CD8-positive, alpha-beta memory T cell (primary cell): ENCODE measurements around the gene DOK7. TPM values are rescaled to one million over a fixed set of nuclear protein-coding genes. Genes with fewer than 3 reads are reported as not detected.

Experiments used
- CTCF ChIA-PET: fragments of 350-600 bp; sonication (Branson Sonifier 250); formaldehyde crosslinking; loops from one replicate; lab custom pipeline; 2021; ENCODE audit warnings: antibody characterized with exemption; lab: Charles Lee
- POLR2A ChIA-PET: fragments of 350-600 bp; sonication (Branson Sonifier 250); formaldehyde crosslinking; loops from one replicate; lab custom pipeline; 2021; ENCODE audit warnings: antibody characterized with exemption; lab: Charles Lee
- DNase-seq, 5 donors: peaks; one replicate each; pipeline versions ENCODE4 v3.0.0 to v3.0.0-alpha.2; 2020 to 2022; ENCODE audit warnings: mixed read lengths in 1 of 5
- H3K27ac ChIP-seq: one replicate; pipeline ENCODE4 v1.7.0; 2013; ENCODE audit warnings: low read depth, mild to moderate bottlenecking, low read length, moderate library complexity
- H3K27me3 ChIP-seq: 2 replicates; pipeline ENCODE4 v1.7.0; 2013; ENCODE audit warnings: low read length, mild to moderate bottlenecking; ENCODE audit not compliant: insufficient read depth, poor library complexity, severe bottlenecking
- H3K36me3 ChIP-seq: 2 replicates; pipeline ENCODE4 v1.7.0; 2013; ENCODE audit warnings: mild to moderate bottlenecking, low read length, moderate library complexity; ENCODE audit not compliant: insufficient read depth
- H3K4me1 ChIP-seq: 2 replicates; pipeline ENCODE4 v1.7.0; 2013; ENCODE audit warnings: mild to moderate bottlenecking, low read length, moderate library complexity; ENCODE audit not compliant: insufficient read depth
- H3K4me3 ChIP-seq: 2 replicates; pipeline ENCODE4 v1.7.0; 2013; ENCODE audit warnings: mild to moderate bottlenecking, low read length
- H3K9me3 ChIP-seq: 2 replicates; pipeline ENCODE4 v1.7.0; 2013; ENCODE audit warnings: mild to moderate bottlenecking, low read length
- H3K27ac Mint-ChIP-seq, 8 donors: one replicate each; pipeline ENCODE4 v1.8.0; 2020 to 2021; ENCODE audit warnings: mixed read lengths in 8 of 8, mild to moderate bottlenecking in 6 of 8, inconsistent platforms in 3 of 8, moderate library complexity in 3 of 8
- H3K27me3 Mint-ChIP-seq, 2 donors: one replicate each; pipeline ENCODE4 v1.8.0; 2020 to 2021; ENCODE audit warnings: mixed read lengths in 2 of 2, mild to moderate bottlenecking in 1 of 2, moderate library complexity in 1 of 2
- H3K36me3 Mint-ChIP-seq, 3 donors: one replicate each; pipeline ENCODE4 v1.8.0; 2020 to 2021; ENCODE audit warnings: mixed read lengths in 3 of 3, inconsistent platforms in 1 of 3, mild to moderate bottlenecking in 1 of 3
- H3K4me1 Mint-ChIP-seq, 3 donors: one replicate each; pipeline ENCODE4 v1.8.0; 2020 to 2021; ENCODE audit warnings: mixed read lengths in 3 of 3, inconsistent platforms in 1 of 3, mild to moderate bottlenecking in 1 of 3
- H3K4me3 Mint-ChIP-seq, 7 donors: one replicate each; pipeline ENCODE4 v1.8.0; 2020 to 2021; ENCODE audit warnings: mixed read lengths in 7 of 7, mild to moderate bottlenecking in 6 of 7, moderate library complexity in 4 of 7, inconsistent platforms in 2 of 7
- H3K9me3 Mint-ChIP-seq, 5 donors: one replicate each; pipeline ENCODE4 v1.8.0; 2020 to 2022; ENCODE audit warnings: mixed read lengths in 5 of 5, mild to moderate bottlenecking in 3 of 5, moderate library complexity in 2 of 5, inconsistent platforms in 1 of 5
- polyA plus RNA-seq: library from polyadenylated mRNA; unstranded; fragments of 300-500 nt; fragmentation: Illumina TruSeq; gene quantifications from one replicate; pipeline ENCODE4 v1.2.3, GENCODE V29; 2021
- total RNA-seq, 2 experiments: library from RNA; stranded (reverse); gene quantifications; one replicate each; pipeline ENCODE4 v1.2.3, GENCODE V29; 2021

The DOK7 gene
- total and polyA plus RNA-seq, 3 experiments from 2014 or later: not detected

DNA sequence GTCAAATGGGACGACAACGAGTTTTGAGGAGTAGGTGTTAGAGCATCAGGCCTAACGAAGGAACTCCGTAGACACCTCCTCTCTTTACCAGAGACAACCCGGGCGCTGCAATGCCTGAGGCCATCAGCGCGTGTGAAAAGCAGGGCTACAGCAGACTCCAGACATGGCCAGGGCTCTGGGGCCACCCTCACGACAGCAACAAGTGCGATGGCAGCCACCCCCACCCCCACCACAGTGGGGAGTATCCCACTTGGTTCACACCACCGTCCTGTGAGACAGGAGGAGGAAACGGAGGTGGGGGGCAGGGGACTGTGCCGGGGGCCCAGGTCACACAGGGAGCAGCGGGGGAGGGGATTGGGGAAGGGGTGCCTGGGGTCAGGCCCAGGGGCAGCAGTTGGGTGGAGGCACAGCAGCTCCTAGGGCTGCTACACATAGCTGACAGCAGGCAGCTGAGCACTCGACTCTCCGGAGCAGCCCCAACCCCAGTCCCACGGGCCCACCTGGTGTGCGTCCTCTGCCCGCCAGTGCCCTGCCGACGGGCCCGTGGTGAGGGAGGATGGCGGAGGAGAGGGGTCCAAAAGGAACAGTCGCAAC is 60.6 kb downstream of the DOK7 start:
- Mint-ChIP-seq H3K27me3 (no peaks in the 10 kb centered on the region), H3K27ac (peak overlapping the region in 1 of 8 donors; percentile 33), H3K36me3 (peaks cover 0 to 85% (median 1%) of the 10 kb centered on the region in 3 donors), H3K9me3 (no peaks in the 10 kb centered on the region), H3K4me3 (no peak overlapping the region), H3K4me1 (peaks cover 8 to 29% (median 13%) of the 10 kb centered on the region in 3 donors)
- DNase-seq: peak in 1 of 5 donors; percentile 35
- ChIA-PET CTCF (no interaction called here), POLR2A (no interaction called here)
- Histone ChIP-seq H3K27ac (no peak overlapping the region), H3K4me3 (no peak overlapping the region), H3K36me3 (peaks cover 22% of the 10 kb centered on the region), H3K9me3 (no peaks in the 10 kb centered on the region), H3K4me1 (no peaks in the 10 kb centered on the region), H3K27me3 (no peaks in the 10 kb centered on the region)

- Histone ChIP-seq H3K27me3 (no peaks in the 10 kb centered on the region), H3K4me3 (no peak overlapping the region), H3K36me3 (peaks cover 21% of the 10 kb centered on the region), H3K27ac (no peak overlapping the region), H3K4me1 (peaks cover 1% of the 10 kb centered on the region), H3K9me3 (no peaks in the 10 kb centered on the region)
- H3K27ac Mint-ChIP-seq: peak overlapping the region in 1 of 8 donors; percentile 41
- ChIA-PET POLR2A (no interaction called here), CTCF (no interaction called here)
- no peaks in the 10 kb centered on the region for H3K9me3 Mint-ChIP-seq
- H3K4me3 Mint-ChIP-seq: no peak overlapping the region
- H3K4me1 Mint-ChIP-seq: peaks cover 8 to 31% (median 13%) of the 10 kb centered on the region in 3 donors
- H3K27me3 Mint-ChIP-seq: no peaks in the 10 kb centered on the region
- H3K36me3 Mint-ChIP-seq: peaks cover 0 to 82% (median 1%) of the 10 kb centered on the region in 3 donors
- peak in 1 of 5 donors; percentile 28 for DNase-seq
Observed at GRCh38 chr4:3524349-3524748, 61.2 kb downstream of the DOK7 start.

DNA sequence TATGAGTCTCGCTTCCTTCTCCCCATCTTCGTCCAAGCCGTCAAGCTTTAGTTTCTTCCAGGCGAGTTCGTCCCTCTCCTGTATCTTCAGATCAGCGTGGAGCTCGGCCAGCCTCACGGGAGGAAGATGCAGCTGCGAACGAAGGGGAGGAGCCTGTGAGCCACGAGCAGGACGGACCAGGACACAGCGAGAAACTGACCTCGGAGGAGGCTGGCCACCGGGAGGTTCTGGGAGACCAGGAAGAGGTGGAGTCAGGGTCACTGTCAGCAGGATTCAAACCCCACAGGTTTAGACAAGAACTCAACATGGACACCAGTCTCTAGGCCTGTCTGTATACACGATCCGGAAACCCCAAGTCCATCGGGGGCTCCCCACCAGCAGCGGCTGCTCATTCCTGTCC is 61.8 kb downstream of the DOK7 start:
- Histone ChIP-seq H3K27me3 (no peaks in the 10 kb centered on the region), H3K9me3 (no peaks in the 10 kb centered on the region), H3K4me1 (peaks cover 7% of the 10 kb centered on the region), H3K36me3 (peaks cover 15% of the 10 kb centered on the region), H3K4me3 (no peak overlapping the region), H3K27ac (no peak overlapping the region)
- ChIA-PET CTCF (no interaction called here), POLR2A (no interaction called here)
- Mint-ChIP-seq H3K4me3 (no peak overlapping the region), H3K27me3 (no peaks in the 10 kb centered on the region), H3K27ac (no peak overlapping the region), H3K9me3 (no peaks in the 10 kb centered on the region), H3K4me1 (peaks cover 14 to 36% (median 19%) of the 10 kb centered on the region in 3 donors), H3K36me3 (peaks cover 0 to 82% (median 0%) of the 10 kb centered on the region in 3 donors)
- DNase-seq: peak in 1 of 5 donors; percentile 38

DNA sequence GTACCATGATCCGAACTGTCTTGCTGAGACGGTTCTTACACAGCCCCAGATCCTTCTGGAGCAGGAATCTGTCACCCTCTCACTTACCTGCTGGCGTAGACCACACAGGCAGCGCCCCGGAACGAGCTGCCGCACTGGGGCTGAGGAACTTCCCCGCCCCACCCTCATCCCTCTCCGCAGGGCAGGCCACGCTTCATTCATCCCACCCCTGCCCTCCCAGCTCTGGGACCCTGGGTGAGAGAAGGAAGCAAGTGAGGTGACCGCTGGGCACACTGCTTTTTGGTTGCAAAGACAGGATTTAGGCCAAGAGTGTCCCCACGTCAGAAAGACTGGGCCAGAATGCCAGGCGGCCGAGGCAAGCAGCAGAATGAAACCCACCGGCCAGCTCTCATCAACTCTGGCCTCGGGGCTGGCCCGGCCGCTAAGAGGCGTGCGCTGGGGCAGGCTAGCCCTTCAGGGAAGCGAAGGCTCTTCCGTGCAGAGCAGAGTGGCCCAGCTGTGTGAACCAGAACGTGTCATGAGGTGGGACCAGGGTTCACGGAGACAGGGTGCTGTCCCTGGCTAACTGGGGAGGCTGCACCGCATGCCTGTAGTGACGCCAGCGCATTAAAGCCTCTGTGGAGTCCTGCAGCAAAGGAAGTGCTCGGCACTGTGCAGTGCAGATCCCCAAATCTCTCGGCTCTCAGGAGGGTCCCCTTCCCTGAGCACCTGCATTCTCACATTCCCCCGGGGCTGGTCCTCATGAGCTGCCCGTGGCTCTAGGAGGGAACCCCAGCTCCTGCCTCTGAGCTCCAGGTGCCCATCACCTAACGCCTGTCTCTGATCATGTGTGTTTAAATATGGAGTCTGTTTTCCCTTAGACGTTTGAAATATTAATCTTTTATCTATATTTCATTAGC is 62.7 kb downstream of the DOK7 start:
- H3K27me3 ChIP-seq: no peaks in the 10 kb centered on the region
- H3K27me3 Mint-ChIP-seq: no peaks in the 10 kb centered on the region
- H3K4me1 ChIP-seq: peaks cover 15% of the 10 kb centered on the region
- no peaks in the 10 kb centered on the region for H3K9me3 Mint-ChIP-seq
- peaks cover 20 to 45% (median 24%) of the 10 kb centered on the region in 3 donors for H3K4me1 Mint-ChIP-seq
- peaks cover 8% of the 10 kb centered on the region for H3K36me3 ChIP-seq
- H3K27ac ChIP-seq: no peak overlapping the region
- peak overlapping the region in 1 of 8 donors; percentile 32 for H3K27ac Mint-ChIP-seq
- no peak overlapping the region for H3K4me3 ChIP-seq
- H3K4me3 Mint-ChIP-seq: peak overlapping the region in 1 of 7 donors; percentile 20
- H3K9me3 ChIP-seq: no peaks in the 10 kb centered on the region
- ChIA-PET POLR2A (no interaction called here), CTCF (no interaction called here)
- peaks cover 0 to 78% (median 0%) of the 10 kb centered on the region in 3 donors for H3K36me3 Mint-ChIP-seq
- peak in 1 of 5 donors; percentile 25 for DNase-seq

GRCh38 chr4:3526456-3526855 is 63.4 kb downstream of the DOK7 start:
- Histone ChIP-seq H3K36me3 (peaks cover 8% of the 10 kb centered on the region), H3K27ac (no peak overlapping the region), H3K27me3 (no peaks in the 10 kb centered on the region), H3K4me3 (no peak overlapping the region), H3K9me3 (no peaks in the 10 kb centered on the region), H3K4me1 (peaks cover 22% of the 10 kb centered on the region)
- no peaks in the 10 kb centered on the region for H3K9me3 Mint-ChIP-seq
- no peak overlapping the region for H3K4me3 Mint-ChIP-seq
- H3K27me3 Mint-ChIP-seq: no peaks in the 10 kb centered on the region
- DNase-seq: peak in 1 of 5 donors; percentile 26
- peaks cover 26 to 52% (median 30%) of the 10 kb centered on the region in 3 donors for H3K4me1 Mint-ChIP-seq
- H3K27ac Mint-ChIP-seq: no peak overlapping the region
- peaks cover 0 to 74% (median 0%) of the 10 kb centered on the region in 3 donors for H3K36me3 Mint-ChIP-seq
- POLR2A ChIA-PET: no interaction called here
- CTCF ChIA-PET: no interaction called here

- peaks cover 8% of the 10 kb centered on the region for H3K36me3 ChIP-seq
- POLR2A ChIA-PET: no interaction called here
- peak in 1 of 5 donors; percentile 44 for DNase-seq
- H3K9me3 ChIP-seq: no peaks in the 10 kb centered on the region
- peaks cover 27% of the 10 kb centered on the region for H3K4me1 ChIP-seq
- peaks cover 32 to 59% (median 34%) of the 10 kb centered on the region in 3 donors for H3K4me1 Mint-ChIP-seq
- H3K27ac Mint-ChIP-seq: no peak overlapping the region
- no peak overlapping the region for H3K27ac ChIP-seq
- CTCF ChIA-PET: no interaction called here
- H3K4me3 ChIP-seq: no peak overlapping the region
- peaks cover 0 to 73% (median 0%) of the 10 kb centered on the region in 3 donors for H3K36me3 Mint-ChIP-seq
- no peaks in the 10 kb centered on the region for H3K9me3 Mint-ChIP-seq
- no peaks in the 10 kb centered on the region for H3K27me3 Mint-ChIP-seq
- H3K27me3 ChIP-seq: no peaks in the 10 kb centered on the region
- H3K4me3 Mint-ChIP-seq: peak overlapping the region in 1 of 7 donors; percentile 28
Observed at GRCh38 chr4:3527101-3527913, 64.2 kb downstream of the DOK7 start.

DNA sequence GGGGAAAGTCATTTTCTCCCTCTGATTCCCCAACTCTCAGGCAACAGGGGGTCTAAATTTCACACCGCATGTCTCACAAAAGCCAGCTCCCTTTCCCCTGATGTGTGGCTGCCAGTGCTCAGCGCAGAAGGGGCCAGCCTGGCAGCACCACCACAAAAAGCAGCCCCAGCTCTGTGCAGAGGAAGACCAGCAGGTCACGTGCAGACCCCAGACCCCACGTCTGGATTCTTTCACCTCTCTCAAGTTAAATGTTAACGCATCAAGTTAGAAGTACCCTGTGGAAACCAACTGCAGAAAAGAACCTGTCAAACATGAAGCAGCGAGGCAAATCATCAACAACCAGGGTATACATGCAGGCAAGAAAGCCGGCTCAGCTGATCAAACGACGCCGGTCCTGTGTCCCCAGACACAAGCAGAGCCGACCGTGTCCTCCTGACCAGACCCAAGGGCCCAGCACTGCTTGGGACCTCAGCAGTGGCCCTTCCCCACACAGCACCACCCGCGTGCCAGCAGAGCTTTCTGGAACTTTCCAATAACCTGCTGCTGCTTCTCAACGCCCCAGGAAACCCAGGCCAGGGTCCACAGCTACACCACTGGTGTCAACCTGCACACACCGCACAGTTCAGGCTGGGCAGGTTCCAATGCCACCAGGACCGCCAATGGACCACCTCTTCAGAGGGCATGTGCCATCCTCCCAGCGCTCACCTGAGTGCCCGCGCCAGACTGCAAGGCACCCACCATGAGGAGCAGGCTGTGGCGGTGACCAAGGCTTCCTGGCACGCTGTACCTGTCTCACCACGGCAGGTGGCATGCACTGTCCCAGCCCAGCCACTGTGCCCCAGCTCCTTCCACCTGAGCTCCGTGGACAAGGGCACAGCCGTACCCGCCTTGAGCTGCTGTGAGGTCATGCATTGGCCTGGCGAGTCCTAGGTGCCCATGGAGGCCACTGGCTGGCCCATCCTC is 65.1 kb downstream of the DOK7 start:
- Mint-ChIP-seq H3K4me3 (peak overlapping the region in 2 of 7 donors; percentile 15 to 66), H3K4me1 (peaks cover 32 to 66% (median 37%) of the 10 kb centered on the region in 3 donors), H3K27me3 (no peaks in the 10 kb centered on the region), H3K27ac (peak overlapping the region in 1 of 8 donors; percentile 19), H3K36me3 (peaks cover 0 to 66% (median 0%) of the 10 kb centered on the region in 3 donors), H3K9me3 (no peaks in the 10 kb centered on the region)
- ChIA-PET CTCF (no interaction called here), POLR2A (no interaction called here)
- peaks cover 32% of the 10 kb centered on the region for H3K4me1 ChIP-seq
- H3K9me3 ChIP-seq: no peaks in the 10 kb centered on the region
- H3K36me3 ChIP-seq: peaks cover 8% of the 10 kb centered on the region
- peak in 1 of 5 donors; percentile 41 for DNase-seq
- H3K4me3 ChIP-seq: no peak overlapping the region
- H3K27me3 ChIP-seq: no peaks in the 10 kb centered on the region
- H3K27ac ChIP-seq: no peak overlapping the region
